H1 (cell line): ENCODE results near the gene ITGB7.

Source experiments
- EGR1 ChIP-seq: IDR thresholded peaks from 2 replicates; pipeline ENCODE4 v1.6.1; 2011; ENCODE audit warnings: low read depth, low read length, borderline replicate concordance
- TF ChIP-seq, protein P1 (sequence below), 3 experiments: IDR thresholded peaks; 1 replicate in 2 of 3; 2 replicates in 1 of 3; pipeline versions ENCODE4 v1.5.1 to v1.6.1; 2011; ENCODE audit warnings: low read length in 3 of 3, mild to moderate bottlenecking in 3 of 3, inconsistent platforms in 2 of 3, low read depth in 1 of 3, moderate library complexity in 1 of 3; ENCODE audit not compliant: insufficient read depth in 1 of 3; ENCODE audit errors: control extremely low read depth in 1 of 3

DNA sequence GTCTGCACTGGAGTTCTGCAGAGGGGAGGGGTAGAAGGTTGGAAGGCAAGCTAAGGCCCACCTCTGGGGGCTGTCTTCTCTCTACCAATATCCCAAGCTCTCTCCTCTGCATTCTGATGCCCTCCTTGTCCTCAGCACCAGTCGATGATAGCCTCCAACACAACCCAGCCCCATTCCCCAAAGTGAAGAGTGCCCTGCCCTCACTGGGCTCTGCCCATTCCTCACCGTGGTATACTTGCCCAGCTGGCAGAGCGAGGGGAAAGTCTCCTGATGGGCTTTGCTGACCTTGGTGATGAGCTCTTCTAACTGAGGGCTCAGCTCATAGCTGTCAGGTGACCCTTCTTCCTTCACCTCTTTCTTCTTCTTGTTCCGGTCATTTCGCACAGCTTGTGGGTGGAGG lies 7.2 kb upstream of the ITGB7 start:
- TF ChIP-seq, protein P1, sequence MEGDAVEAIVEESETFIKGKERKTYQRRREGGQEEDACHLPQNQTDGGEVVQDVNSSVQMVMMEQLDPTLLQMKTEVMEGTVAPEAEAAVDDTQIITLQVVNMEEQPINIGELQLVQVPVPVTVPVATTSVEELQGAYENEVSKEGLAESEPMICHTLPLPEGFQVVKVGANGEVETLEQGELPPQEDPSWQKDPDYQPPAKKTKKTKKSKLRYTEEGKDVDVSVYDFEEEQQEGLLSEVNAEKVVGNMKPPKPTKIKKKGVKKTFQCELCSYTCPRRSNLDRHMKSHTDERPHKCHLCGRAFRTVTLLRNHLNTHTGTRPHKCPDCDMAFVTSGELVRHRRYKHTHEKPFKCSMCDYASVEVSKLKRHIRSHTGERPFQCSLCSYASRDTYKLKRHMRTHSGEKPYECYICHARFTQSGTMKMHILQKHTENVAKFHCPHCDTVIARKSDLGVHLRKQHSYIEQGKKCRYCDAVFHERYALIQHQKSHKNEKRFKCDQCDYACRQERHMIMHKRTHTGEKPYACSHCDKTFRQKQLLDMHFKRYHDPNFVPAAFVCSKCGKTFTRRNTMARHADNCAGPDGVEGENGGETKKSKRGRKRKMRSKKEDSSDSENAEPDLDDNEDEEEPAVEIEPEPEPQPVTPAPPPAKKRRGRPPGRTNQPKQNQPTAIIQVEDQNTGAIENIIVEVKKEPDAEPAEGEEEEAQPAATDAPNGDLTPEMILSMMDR (IDR thresholded peaks at IDR 0.05; ENCODE audit: control extremely low read depth in 1 of 3, insufficient read depth in 1 of 3, low read depth in 1 of 3, low read length in 3 of 3), result no peak
- no peak for TF ChIP-seq EGR1
